ENCODE data around the gene PRKG1. TPM values are rescaled to one million over a fixed set of nuclear protein-coding genes. Genes with fewer than 3 reads are reported as not detected.

The PRKG1 gene
- total RNA-seq, 4 donors from 2014 or later, result 24.5 to 46.1 (median 37.1) TPM

DNA sequence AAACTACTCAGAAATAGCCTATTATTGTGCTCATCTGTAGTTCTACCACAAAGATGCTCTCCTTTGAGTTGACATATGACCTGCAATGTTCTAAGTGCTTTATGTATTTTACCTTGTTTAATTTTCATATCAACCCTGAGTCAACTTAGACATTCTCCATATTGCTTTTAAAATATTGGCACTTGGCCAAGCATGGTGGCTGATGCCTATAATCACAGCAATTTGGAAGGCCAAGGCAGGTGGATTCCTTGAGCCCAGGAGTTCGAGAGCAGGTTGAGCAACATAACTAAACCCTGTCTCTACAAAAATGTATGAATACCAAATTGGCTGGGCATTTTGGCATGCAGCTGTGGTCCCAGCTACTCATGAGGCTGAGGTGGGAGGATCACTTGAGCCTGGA is 50.6 kb downstream of the PRKG1 start:
- no peak for TF ChIP-seq POLR2A (IDR thresholded peaks at IDR 0.05; ENCODE audit: low read depth)
- TF ChIP-seq, protein P1, sequence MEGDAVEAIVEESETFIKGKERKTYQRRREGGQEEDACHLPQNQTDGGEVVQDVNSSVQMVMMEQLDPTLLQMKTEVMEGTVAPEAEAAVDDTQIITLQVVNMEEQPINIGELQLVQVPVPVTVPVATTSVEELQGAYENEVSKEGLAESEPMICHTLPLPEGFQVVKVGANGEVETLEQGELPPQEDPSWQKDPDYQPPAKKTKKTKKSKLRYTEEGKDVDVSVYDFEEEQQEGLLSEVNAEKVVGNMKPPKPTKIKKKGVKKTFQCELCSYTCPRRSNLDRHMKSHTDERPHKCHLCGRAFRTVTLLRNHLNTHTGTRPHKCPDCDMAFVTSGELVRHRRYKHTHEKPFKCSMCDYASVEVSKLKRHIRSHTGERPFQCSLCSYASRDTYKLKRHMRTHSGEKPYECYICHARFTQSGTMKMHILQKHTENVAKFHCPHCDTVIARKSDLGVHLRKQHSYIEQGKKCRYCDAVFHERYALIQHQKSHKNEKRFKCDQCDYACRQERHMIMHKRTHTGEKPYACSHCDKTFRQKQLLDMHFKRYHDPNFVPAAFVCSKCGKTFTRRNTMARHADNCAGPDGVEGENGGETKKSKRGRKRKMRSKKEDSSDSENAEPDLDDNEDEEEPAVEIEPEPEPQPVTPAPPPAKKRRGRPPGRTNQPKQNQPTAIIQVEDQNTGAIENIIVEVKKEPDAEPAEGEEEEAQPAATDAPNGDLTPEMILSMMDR (IDR thresholded peaks at IDR 0.05), result no peak
- no peaks in the 10 kb centered on the region for H3K27me3 ChIP-seq
- H3K36me3 ChIP-seq, result no peaks in the 10 kb centered on the region
- no peak overlapping the region for H3K4me3 ChIP-seq
- intact Hi-C loops (cut with DNase I), result no loop called here
- DNase-seq (ENCODE audit: extremely low spot score), result no peak
- no peaks in the 10 kb centered on the region for H3K4me1 ChIP-seq
- no peaks in the 10 kb centered on the region for H3K9me3 ChIP-seq
- H3K27ac ChIP-seq (replicated peaks in 1 of 4), result no peak overlapping the region
- WGBS, result 100% methylated on average over 1 of the region's 1 CpG

DNA sequence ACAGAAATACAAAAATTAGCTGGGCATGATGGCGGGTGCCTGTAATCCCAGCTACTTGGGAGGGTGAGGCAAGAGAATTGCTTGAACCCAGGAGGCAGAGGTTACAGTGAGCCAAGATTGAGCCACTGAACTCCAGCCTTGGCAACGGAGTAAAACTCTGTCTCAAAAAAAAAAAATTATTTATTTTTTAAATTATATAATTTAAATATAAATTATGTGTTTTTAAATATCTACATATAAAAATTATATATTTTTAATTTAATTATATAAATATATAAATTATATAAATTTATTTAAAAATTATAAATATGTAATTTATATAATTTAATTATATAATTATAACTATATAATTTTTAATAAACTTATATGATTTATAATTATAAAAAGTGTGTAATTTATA is 51.2 kb downstream of the PRKG1 start:
- TF ChIP-seq, protein P1 (IDR thresholded peaks at IDR 0.05), result no peak
- TF ChIP-seq POLR2A (IDR thresholded peaks at IDR 0.05; ENCODE audit: low read depth) (no peak), POLR2AphosphoS5 (IDR thresholded peaks at IDR 0.05) (no peak), EP300 (IDR thresholded peaks at IDR 0.05) (no peak)
- no peaks in the 10 kb centered on the region for H3K9me3 ChIP-seq
- intact Hi-C loops (cut with DNase I), result no loop called here
- no peaks in the 10 kb centered on the region for H3K36me3 ChIP-seq
- 98% methylated on average over 2 of the region's 2 CpGs for WGBS
- DNase-seq (ENCODE audit: extremely low spot score), result no peak
- no peaks in the 10 kb centered on the region for H3K27me3 ChIP-seq
- no peaks in the 10 kb centered on the region for H3K4me1 ChIP-seq
- H3K27ac ChIP-seq (replicated peaks in 1 of 4), result no peak overlapping the region
- H3K4me3 ChIP-seq, result no peak overlapping the region

DNA sequence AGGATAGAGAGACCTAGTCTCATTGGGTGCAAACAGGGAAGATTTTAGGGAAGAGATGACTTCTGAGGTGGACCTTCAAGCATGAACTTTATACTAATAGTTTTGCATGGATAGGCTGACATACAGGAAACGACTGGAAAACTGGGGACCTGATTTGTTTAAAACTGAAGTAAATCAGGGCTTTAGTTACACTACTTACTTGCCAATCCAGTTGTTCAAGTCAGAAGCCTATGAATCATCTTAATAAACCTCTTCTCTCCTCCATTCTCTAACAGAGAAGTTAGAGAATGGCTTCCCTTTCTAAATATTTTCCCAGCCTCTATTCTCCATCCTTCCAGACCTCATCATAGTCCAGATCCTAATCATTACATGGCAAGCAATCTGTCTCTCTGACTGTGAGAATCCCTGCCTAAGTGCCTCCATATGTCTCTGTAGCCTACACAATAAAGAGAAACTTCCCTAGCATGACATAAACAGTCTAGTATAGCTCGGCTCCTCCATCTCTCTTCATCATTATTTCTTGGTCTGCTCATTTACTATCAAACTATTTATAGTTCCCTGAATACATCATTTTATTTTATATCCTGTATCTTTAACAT is 55.8 kb downstream of the PRKG1 start:
- Histone ChIP-seq H3K4me1 (peaks cover 0 to under 1% (median 0%) of the 10 kb centered on the region in 4 donors), H3K27me3 (no peaks in the 10 kb centered on the region), H3K4me3 (no peak overlapping the region), H3K9me3 (no peaks in the 10 kb centered on the region), H3K36me3 (no peaks in the 10 kb centered on the region), H3K27ac (replicated peaks in 1 of 4) (no peak overlapping the region)
- TF ChIP-seq POLR2A (IDR thresholded peaks at IDR 0.05; ENCODE audit: low read depth) (no peak), POLR2AphosphoS5 (IDR thresholded peaks at IDR 0.05) (no peak), EP300 (IDR thresholded peaks at IDR 0.05) (no peak)
- TF ChIP-seq, protein P1 (IDR thresholded peaks at IDR 0.05), result no peak
- WGBS, result 75% methylated on average over 2 of the region's 2 CpGs
- intact Hi-C loops (cut with DNase I), result no loop called here
- DNase-seq (ENCODE audit: extremely low spot score), result no peak

DNA sequence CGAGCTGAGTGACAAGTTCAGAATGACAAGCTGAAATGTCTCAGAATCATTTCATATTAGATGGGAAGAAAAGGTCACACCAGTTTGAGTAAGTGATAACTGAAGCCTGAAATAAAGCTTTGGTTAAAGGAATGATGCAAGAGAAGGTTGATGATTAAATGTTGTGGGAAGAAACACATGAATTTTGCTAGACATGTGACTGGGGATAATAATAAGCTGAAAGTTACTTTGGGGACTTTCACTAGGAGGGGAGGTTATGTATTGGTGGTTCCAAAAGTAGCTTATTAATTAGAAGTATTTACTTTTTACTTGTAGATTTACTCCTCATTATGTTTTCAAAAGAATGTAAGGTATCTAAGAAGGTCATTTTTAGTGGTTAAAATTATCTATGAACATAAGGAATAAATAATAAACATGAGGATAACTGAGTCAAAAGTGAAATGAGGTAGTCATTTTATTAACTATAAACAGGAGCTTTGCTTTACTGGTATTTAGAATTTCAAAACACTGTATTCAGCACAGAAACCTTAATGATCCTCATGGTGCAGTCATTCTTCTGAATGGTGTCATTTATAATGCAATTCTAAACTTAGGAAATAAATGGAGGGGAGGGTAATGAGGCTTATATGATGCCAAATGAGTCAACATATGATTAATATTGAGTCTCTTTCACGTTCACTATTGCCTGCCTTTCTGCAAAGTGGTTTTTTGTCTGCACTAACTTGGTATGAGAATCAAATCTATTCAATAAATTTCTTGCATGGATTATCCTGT is 63.7 kb downstream of the PRKG1 start:
- TF ChIP-seq EP300 (IDR thresholded peaks at IDR 0.05), result no peak
- no peak for TF ChIP-seq POLR2AphosphoS5 (IDR thresholded peaks at IDR 0.05)
- TF ChIP-seq, protein P1 (IDR thresholded peaks at IDR 0.05), result no peak
- TF ChIP-seq POLR2A (IDR thresholded peaks at IDR 0.05; ENCODE audit: low read depth), result no peak
- Histone ChIP-seq H3K27me3 (no peaks in the 10 kb centered on the region), H3K27ac (replicated peaks in 1 of 4) (no peak overlapping the region), H3K4me3 (no peak overlapping the region), H3K36me3 (no peaks in the 10 kb centered on the region), H3K4me1 (peaks cover 0 to 20% (median 6%) of the 10 kb centered on the region in 4 donors), H3K9me3 (no peaks in the 10 kb centered on the region)
- DNase-seq (ENCODE audit: extremely low spot score), result no peak
- WGBS, result 67% methylated on average over 2 of the region's 2 CpGs
- intact Hi-C loops (cut with DNase I), result no loop called here

Measured in esophagus muscularis mucosa (tissue), 4 donors.